WERI-Rb-1 (cell line): ENCODE data around the gene MRC1.
A peak's percentile ranks its signal among the peaks of the same experiment; 100 is the strongest.

Experiments
- DNase-seq: peaks from one replicate; pipeline ENCODE4 v3.0.0-alpha.2; 2020
- H3K27ac ChIP-seq: fragments of 250-450 bp; sonication (Bioruptor Pico); 2 replicates; pipeline ENCODE4 v1.5.1; 2020; ENCODE audit warnings: mild to moderate bottlenecking, moderate library complexity
- H3K27me3 ChIP-seq: fragments of 250-450 bp; sonication (Bioruptor Pico); 2 replicates; pipeline ENCODE4 v1.5.1; 2021; ENCODE audit warnings: mild to moderate bottlenecking, low read depth, moderate library complexity; ENCODE audit not compliant: insufficient read depth, severe bottlenecking
- H3K36me3 ChIP-seq: fragments of 250-450 bp; sonication (Bioruptor Pico); 2 replicates; pipeline ENCODE4 v1.5.1; 2020; ENCODE audit warnings: mild to moderate bottlenecking, moderate library complexity
- H3K4me3 ChIP-seq: 2 replicates; pipeline ENCODE4 v1.5.1; 2011; ENCODE audit warnings: low read depth, mild to moderate bottlenecking, control low read depth, low read length
- H3K9me3 ChIP-seq: fragments of 250-450 bp; sonication (Bioruptor Pico); 2 replicates; pipeline ENCODE4 v1.5.1; 2021; ENCODE audit warnings: mild to moderate bottlenecking, moderate library complexity; ENCODE audit not compliant: severe bottlenecking
- TF ChIP-seq, protein P1 (sequence below): IDR thresholded peaks from 2 replicates; pipeline ENCODE4 v1.5.1; 2011; ENCODE audit warnings: low read depth, mild to moderate bottlenecking, control low read depth, inconsistent platforms, low read length

MRC1 gene

DNA sequence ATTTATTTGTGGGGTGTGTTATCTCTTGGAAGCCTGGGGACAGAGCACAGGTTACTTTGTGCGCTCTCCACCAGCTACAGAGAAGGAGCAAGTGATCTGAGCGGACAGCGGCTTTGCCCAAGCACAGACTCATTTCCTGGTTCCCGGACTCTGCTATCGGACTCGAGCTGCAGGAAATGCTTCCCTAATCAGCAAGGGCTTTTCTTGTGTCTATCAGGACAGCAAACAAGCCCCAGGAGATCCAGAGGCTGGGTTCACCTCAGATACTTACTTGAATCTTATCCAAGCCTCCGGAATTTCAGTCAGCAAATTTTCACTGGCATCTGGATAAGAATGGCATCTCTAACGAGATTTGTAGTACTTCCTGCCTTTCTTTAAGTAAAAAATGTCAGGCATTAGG is 27.8 kb downstream of the MRC1 start:
- H3K4me3 ChIP-seq: no peak overlapping the region
- TF ChIP-seq, protein P1, sequence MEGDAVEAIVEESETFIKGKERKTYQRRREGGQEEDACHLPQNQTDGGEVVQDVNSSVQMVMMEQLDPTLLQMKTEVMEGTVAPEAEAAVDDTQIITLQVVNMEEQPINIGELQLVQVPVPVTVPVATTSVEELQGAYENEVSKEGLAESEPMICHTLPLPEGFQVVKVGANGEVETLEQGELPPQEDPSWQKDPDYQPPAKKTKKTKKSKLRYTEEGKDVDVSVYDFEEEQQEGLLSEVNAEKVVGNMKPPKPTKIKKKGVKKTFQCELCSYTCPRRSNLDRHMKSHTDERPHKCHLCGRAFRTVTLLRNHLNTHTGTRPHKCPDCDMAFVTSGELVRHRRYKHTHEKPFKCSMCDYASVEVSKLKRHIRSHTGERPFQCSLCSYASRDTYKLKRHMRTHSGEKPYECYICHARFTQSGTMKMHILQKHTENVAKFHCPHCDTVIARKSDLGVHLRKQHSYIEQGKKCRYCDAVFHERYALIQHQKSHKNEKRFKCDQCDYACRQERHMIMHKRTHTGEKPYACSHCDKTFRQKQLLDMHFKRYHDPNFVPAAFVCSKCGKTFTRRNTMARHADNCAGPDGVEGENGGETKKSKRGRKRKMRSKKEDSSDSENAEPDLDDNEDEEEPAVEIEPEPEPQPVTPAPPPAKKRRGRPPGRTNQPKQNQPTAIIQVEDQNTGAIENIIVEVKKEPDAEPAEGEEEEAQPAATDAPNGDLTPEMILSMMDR: no peak
- no peak overlapping the region for H3K27ac ChIP-seq
- H3K36me3 ChIP-seq: no peaks in the 10 kb centered on the region
- no peaks in the 10 kb centered on the region for H3K27me3 ChIP-seq
- no peaks in the 10 kb centered on the region for H3K9me3 ChIP-seq
- DNase-seq: no peak

DNA sequence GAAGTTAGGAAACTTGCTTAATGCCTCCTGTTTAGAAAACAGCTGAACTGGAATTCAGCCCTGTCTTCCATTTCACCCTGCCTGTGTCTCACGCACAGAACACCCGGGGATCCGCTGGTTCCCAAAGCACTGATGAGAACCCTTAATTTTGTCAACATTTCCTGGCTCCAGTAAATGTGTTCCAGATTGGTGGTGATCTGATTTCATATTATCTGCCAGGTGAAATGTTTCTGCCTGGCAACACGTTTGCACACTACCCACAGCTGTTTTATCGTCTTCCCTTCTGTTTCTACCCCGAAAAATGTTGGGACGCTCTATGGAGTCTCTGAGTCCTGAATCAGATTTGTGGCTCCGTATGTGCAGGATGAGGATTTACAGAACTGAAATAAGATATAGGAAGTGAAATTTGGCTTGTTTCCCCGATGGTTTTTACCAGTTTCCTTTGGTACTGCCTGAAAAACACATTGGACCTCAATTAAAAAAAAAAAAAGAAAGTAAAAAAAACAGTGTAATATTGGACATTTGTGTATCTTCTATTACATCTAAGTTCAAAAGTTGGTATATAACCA is 29.0 kb downstream of the MRC1 start:
- H3K9me3 ChIP-seq: no peaks in the 10 kb centered on the region
- TF ChIP-seq, protein P1: no peak
- H3K27ac ChIP-seq: no peak overlapping the region
- no peaks in the 10 kb centered on the region for H3K27me3 ChIP-seq
- no peak overlapping the region for H3K4me3 ChIP-seq
- H3K36me3 ChIP-seq: no peaks in the 10 kb centered on the region
- DNase-seq: no peak

DNA sequence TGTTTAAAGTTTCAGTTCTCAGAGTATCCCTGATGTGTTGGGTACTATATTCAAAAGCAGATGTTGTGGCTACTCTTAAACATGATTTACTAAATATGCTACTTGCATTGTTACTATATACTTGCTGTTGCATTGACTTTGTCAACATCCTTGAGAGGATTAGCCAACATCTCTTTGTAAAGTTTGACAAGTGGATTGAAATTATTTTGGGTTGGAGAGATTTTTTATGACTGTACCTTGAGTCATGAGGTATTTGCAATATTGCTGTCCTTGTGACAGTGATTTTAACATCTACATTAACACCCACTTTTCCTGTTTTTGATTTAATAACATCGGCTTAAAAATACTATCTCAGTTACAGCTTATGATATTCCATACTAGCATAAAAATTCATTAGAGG is 31.9 kb downstream of the MRC1 start:
- TF ChIP-seq, protein P1: no peak
- no peaks in the 10 kb centered on the region for H3K9me3 ChIP-seq
- no peak overlapping the region for H3K4me3 ChIP-seq
- H3K36me3 ChIP-seq: no peaks in the 10 kb centered on the region
- H3K27ac ChIP-seq: no peak overlapping the region
- DNase-seq: no peak
- H3K27me3 ChIP-seq: no peaks in the 10 kb centered on the region

DNA sequence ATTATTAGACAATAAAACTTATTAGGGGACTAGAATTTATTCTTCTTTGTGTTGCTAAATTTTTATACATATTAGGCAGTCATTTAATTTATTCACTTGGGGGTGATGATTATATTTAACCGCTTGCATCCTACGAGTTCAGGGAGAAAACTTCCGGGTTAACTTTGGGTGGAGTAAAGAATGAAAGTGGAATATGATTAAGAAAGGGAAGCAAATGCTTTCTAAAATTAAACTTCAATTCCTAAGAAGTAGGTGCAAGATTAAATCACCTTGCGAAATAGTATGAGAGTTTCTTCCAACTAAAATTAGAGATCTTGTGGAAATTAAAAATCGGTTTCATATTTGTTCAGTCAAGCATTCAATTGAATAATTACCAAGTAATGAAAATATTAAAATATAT is 33.5 kb downstream of the MRC1 start:
- H3K27me3 ChIP-seq: no peaks in the 10 kb centered on the region
- DNase-seq: no peak
- H3K36me3 ChIP-seq: no peaks in the 10 kb centered on the region

DNA sequence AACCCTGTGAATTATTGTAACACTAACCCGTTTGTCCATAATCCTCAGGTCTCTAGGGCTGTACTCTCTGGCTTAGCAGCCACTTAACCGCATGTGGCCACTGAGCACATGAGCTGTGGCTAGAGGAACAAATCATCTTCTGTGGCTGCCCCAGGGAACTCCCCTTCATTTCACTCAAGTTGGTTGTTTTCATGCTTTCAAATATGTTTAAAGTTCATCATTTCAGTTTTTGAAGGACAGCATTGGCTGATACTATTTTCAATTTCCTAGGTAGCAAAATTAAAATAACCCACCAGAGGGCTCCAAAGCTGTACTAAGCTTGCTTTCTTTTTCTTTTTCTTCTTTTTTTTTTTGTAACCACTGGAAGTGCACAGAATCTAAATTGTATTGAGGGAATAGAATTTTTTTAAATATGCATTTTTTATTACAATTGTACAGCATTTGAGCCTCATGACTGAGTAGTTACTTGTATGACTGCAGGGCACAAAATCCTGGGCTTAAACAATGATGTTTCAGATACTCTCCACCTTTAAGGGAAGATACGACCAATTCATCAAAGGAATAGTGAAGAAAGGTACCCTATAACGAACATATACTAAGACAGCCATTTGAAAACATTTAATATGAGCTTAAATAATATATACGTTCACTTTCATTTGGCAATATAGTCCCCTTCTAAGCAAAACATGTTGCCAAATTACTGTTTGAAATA is 38.6 kb downstream of the MRC1 start:
- H3K4me3 ChIP-seq: no peak overlapping the region
- no peaks in the 10 kb centered on the region for H3K27me3 ChIP-seq
- H3K36me3 ChIP-seq: no peaks in the 10 kb centered on the region
- H3K9me3 ChIP-seq: no peaks in the 10 kb centered on the region
- no peak overlapping the region for H3K27ac ChIP-seq
- TF ChIP-seq, protein P1: no peak
- DNase-seq: peak; percentile 16

More for the DNA sequence above, 33.5 kb downstream of the MRC1 start:
- Histone ChIP-seq H3K4me3 (no peak overlapping the region), H3K9me3 (no peaks in the 10 kb centered on the region), H3K27ac (no peak overlapping the region)
- TF ChIP-seq, protein P1: no peak

DNA sequence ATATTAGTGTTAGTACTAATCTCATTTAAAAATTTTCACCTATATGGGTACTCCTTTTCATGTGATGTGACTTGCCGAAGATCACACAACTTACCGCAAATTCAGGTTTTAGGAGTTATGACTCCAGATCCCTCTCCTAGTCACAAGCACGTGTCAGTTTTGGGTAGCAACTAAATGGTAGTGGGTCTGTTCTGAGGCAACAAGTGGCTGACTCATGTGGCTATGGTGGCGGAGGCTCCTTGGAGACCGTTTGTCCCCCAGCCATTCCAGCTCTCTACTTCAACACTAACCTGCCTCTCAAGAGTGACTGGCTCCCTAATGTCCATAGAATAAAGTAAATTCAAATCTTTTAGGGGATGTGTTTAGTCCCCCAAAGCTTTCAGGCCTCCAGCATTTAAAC is 39.5 kb downstream of the MRC1 start:
- no peaks in the 10 kb centered on the region for H3K9me3 ChIP-seq
- TF ChIP-seq, protein P1: no peak
- no peak overlapping the region for H3K27ac ChIP-seq
- H3K36me3 ChIP-seq: no peaks in the 10 kb centered on the region
- H3K4me3 ChIP-seq: no peak overlapping the region
- DNase-seq: no peak
- no peaks in the 10 kb centered on the region for H3K27me3 ChIP-seq
